Measurements from ENCODE around the gene ATRNL1. TPM values are rescaled to one million over a fixed set of nuclear protein-coding genes. Genes with fewer than 3 reads are reported as not detected.

The ATRNL1 gene
- total and polyA plus RNA-seq, 2 of the 8 experiments (the other 6 are each of a cell fraction or from before 2014, with no cell fraction given) = 5.1 to 17.6 TPM

GRCh38 chr10:115849197-115849596 is 756.0 kb downstream of the ATRNL1 start (continued):
- TF ChIP-seq HDAC2 (IDR thresholded peaks at IDR 0.05; ENCODE audit: borderline replicate concordance in 1 of 2, low read depth in 2 of 2, low read length in 2 of 2) (no peak), MAX (IDR thresholded peaks at IDR 0.05) (no peak), PHF8 (conservative IDR thresholded peaks at IDR 0.05; ENCODE audit: low read depth, low read length) (no peak), FOSL1 (IDR thresholded peaks at IDR 0.05; ENCODE audit: insufficient read depth, low read depth, low read length) (no peak)

Data from H1 (cell line).